K562 (cell line): ENCODE measurements around the gene PPIL1. TPM values are rescaled to one million over a fixed set of nuclear protein-coding genes. Genes with fewer than 3 reads are reported as not detected.
A peak's percentile ranks its signal among the peaks of the same experiment; 100 is the strongest.

ENCODE experiments used
- ATAC-seq: fragments of 200-7000 bp; cut with Tn5 transposase; 3 replicates; pipeline ENCODE4 v1.9.1; 2020; ENCODE audit warnings: moderate library complexity
- BruUV-seq: library from RNA; stranded (reverse); fragments of 400-500 nt; replicated peaks from 2 replicates; lab custom pipeline; 2021; lab: Mats Ljungman, UMichigan
- CTCF ChIA-PET: fragments of 300-600 bp; formaldehyde crosslinking; extraction: SDS; loops from one replicate; lab custom pipeline; 2021; ENCODE audit warnings: low intra/inter-chr PET ratio; lab: Yijun Ruan, JAX
- POLR2A ChIA-PET: fragments of 300-600, 350-650 bp; sonication (Branson Sonifier 250); formaldehyde crosslinking; extraction: SDS; loops from one replicate; lab custom pipeline; 2021; ENCODE audit warnings: antibody characterized with exemption, inconsistent platforms; lab: Yijun Ruan, JAX
- DNase-seq, 4 experiments: peaks; one replicate each; pipeline versions ENCODE4 v3.0.0 to v3.0.0-alpha.2; 2011 to 2018; ENCODE audit warnings: low spot score in 3 of 4, mixed read lengths in 3 of 4; ENCODE audit errors: extremely low read depth in 1 of 4
- FAIRE-seq: peaks from 2 replicates; lab custom pipeline; 2011; peaks lifted over from hg19 to GRCh38; lab: Jason Lieb, UNC
- H2AFZ ChIP-seq: 2 replicates; pipeline ENCODE4 v1.6.0; 2011; ENCODE audit warnings: low read depth, low read length, control low read depth, inconsistent platforms
- H3K27ac ChIP-seq: fragments of 200-600 bp; 3 replicates; pipeline ENCODE4 v1.8.0; 2011; ENCODE audit warnings: low read depth, mild to moderate bottlenecking, control low read depth, inconsistent platforms, low read length, moderate library complexity, mixed read lengths; ENCODE audit errors: extremely low read depth
- H3K27me3 ChIP-seq, 2 experiments: fragments of 300-600 bp in 1 of 2; 2 replicates in 1 of 2; 3 replicates in 1 of 2; pipeline versions ENCODE4 v1.6.0 to v1.8.0; 2011; ENCODE audit warnings: inconsistent platforms in 2 of 2, low read length in 2 of 2, mild to moderate bottlenecking in 1 of 2, mixed read lengths in 1 of 2, moderate library complexity in 1 of 2; ENCODE audit not compliant: control insufficient read depth in 2 of 2, insufficient read depth in 2 of 2
- H3K36me3 ChIP-seq: fragments of 300-600 bp; 3 replicates; pipeline ENCODE4 v1.8.0; 2011; ENCODE audit warnings: mild to moderate bottlenecking, low read length, inconsistent platforms; ENCODE audit not compliant: control insufficient read depth, insufficient read depth
- H3K4me1 ChIP-seq, 2 experiments: fragments of 200-600 bp in 1 of 2; replicated peaks in 1 of 2; 2 replicates in 1 of 2; 3 replicates in 1 of 2; pipeline versions ENCODE4 v1.5.1 to v1.8.0; 2011; ENCODE audit warnings: inconsistent platforms in 2 of 2, low read length in 2 of 2, mild to moderate bottlenecking in 1 of 2, mixed read lengths in 1 of 2, moderate library complexity in 1 of 2; ENCODE audit not compliant: control insufficient read depth in 2 of 2, insufficient read depth in 2 of 2
- H3K4me2 ChIP-seq: 2 replicates; pipeline ENCODE4 v1.6.1; 2011; ENCODE audit warnings: low read length, control low read depth, inconsistent platforms, mixed read lengths; ENCODE audit not compliant: insufficient read depth
- H3K4me3 ChIP-seq: fragments of 200-600 bp; sonication (generic), shearing (Covaris generic); 2 replicates; pipeline ENCODE4 v1.5.1; 2016; ENCODE audit warnings: control low read depth, inconsistent platforms
- H3K79me2 ChIP-seq: fragments of 200-600 bp; 3 replicates; pipeline ENCODE4 v1.8.0; 2011; ENCODE audit warnings: low read length, inconsistent platforms; ENCODE audit not compliant: control insufficient read depth, insufficient read depth
- H3K9ac ChIP-seq, 2 experiments: 2 replicates each; pipeline versions ENCODE4 v1.6.0 to v1.6.1; 2011; ENCODE audit warnings: low read depth in 2 of 2, low read length in 2 of 2, control low read depth in 1 of 2, inconsistent platforms in 1 of 2, mild to moderate bottlenecking in 1 of 2, mixed read lengths in 1 of 2; ENCODE audit not compliant: insufficient read depth in 1 of 2
- H3K9me1 ChIP-seq: one replicate; pipeline ENCODE4 v1.6.0; 2011; ENCODE audit warnings: inconsistent platforms, mild to moderate bottlenecking, low read length, moderate library complexity; ENCODE audit not compliant: control insufficient read depth, insufficient read depth
- H3K9me3 ChIP-seq: replicated peaks from 2 replicates; pipeline ENCODE4 v1.5.1; 2011; ENCODE audit warnings: low read depth, low read length, inconsistent platforms; ENCODE audit not compliant: control insufficient read depth, insufficient read depth
- H4K20me1 ChIP-seq: replicated peaks from 2 replicates; pipeline ENCODE4 v1.6.1; 2011; ENCODE audit warnings: low read length, inconsistent platforms, mixed read lengths; ENCODE audit not compliant: control insufficient read depth, insufficient read depth
- BACH1 ChIP-seq: fragments of 200-800 bp; sonication (Bioruptor generic); IDR thresholded peaks from 2 replicates; pipeline ENCODE4 v1.6.1; 2016; ENCODE audit warnings: missing genetic modification characterization, missing compliant biosample characterization
- CXXC5 ChIP-seq: fragments of 250-450 bp; sonication (Bioruptor Pico); IDR thresholded peaks from 2 replicates; pipeline ENCODE4 v1.8.0; 2022; ENCODE audit warnings: inconsistent platforms, mild to moderate bottlenecking, moderate library complexity
- ERF ChIP-seq: fragments of 450-650 bp; formaldehyde crosslinking; IDR thresholded peaks from 2 replicates; pipeline ENCODE4 v1.4.0; 2020; ENCODE audit warnings: mild to moderate bottlenecking, mixed read lengths
- HDAC1 ChIP-seq, 2 experiments: fragments of 450-650 bp; IDR thresholded peaks; 2 replicates each; pipeline ENCODE4 v1.6.1; 2016 to 2017; ENCODE audit warnings: inconsistent platforms in 1 of 2, mild to moderate bottlenecking in 1 of 2, moderate library complexity in 1 of 2
- HDGF ChIP-seq: fragments of 450-650 bp; IDR thresholded peaks from 2 replicates; pipeline ENCODE4 v1.6.1; 2016
- HES1 ChIP-seq: fragments of 450-650 bp; IDR thresholded peaks from 2 replicates; pipeline ENCODE4 v1.6.1; 2016; ENCODE audit warnings: low read depth, mild to moderate bottlenecking, moderate library complexity
- MAFF ChIP-seq: IDR thresholded peaks from 2 replicates; pipeline ENCODE4 v1.6.1; 2012; ENCODE audit warnings: low read length, improper control_type of control experiment
- MITF ChIP-seq: IDR thresholded peaks from 2 replicates; pipeline ENCODE4 v1.6.1; 2014; ENCODE audit warnings: antibody characterized with exemption
- NR2C2 ChIP-seq, 2 experiments: fragments of 200-800 bp in 1 of 2; sonication (Bioruptor generic) in 1 of 2; sonication (generic) in 1 of 2; formaldehyde crosslinking in 1 of 2; IDR thresholded peaks; 2 replicates each; pipeline versions ENCODE4 v1.6.1 to v1.8.0; 2016 to 2022; ENCODE audit warnings: mild to moderate bottlenecking in 1 of 2, missing compliant biosample characterization in 1 of 2, missing genetic modification characterization in 1 of 2, missing genetic modification reagents in 1 of 2
- PHF20 ChIP-seq: fragments of 450-650 bp; IDR thresholded peaks from 2 replicates; pipeline ENCODE4 v1.6.1; 2018; ENCODE audit not compliant: partially characterized antibody
- RBM34 ChIP-seq: fragments of 200-400 bp; formaldehyde crosslinking; IDR thresholded peaks from 2 replicates; pipeline ENCODE4 v1.6.1; 2018; ENCODE audit warnings: low read length, borderline replicate concordance; ENCODE audit not compliant: insufficient read depth
- RCOR1 ChIP-seq, 2 experiments: IDR thresholded peaks; 2 replicates each; pipeline ENCODE4 v1.6.1; 2012; ENCODE audit warnings: low read depth in 2 of 2, low read length in 2 of 2, borderline replicate concordance in 1 of 2, improper control_type of control experiment in 1 of 2
- THAP7 ChIP-seq: fragments of 250-450 bp; sonication (Bioruptor Pico); IDR thresholded peaks from 2 replicates; pipeline ENCODE4 v1.5.0; 2021
- WHSC1 ChIP-seq: IDR thresholded peaks from one replicate; pipeline ENCODE4 v1.6.1; 2012; ENCODE audit warnings: low read length, control low read depth, inconsistent platforms
- ZFP36 ChIP-seq: fragments of 150-350 bp; IDR thresholded peaks from 2 replicates; pipeline ENCODE4 v1.6.1; 2018; ENCODE audit warnings: low read length, low read depth; ENCODE audit not compliant: partially characterized antibody
- ZNF512 ChIP-seq: IDR thresholded peaks from 2 replicates; pipeline ENCODE4 v1.6.1; 2016; ENCODE audit warnings: missing genetic modification characterization, missing compliant biosample characterization
- ZNF584 ChIP-seq: fragments of 200-800 bp; sonication (Bioruptor generic); IDR thresholded peaks from 2 replicates; pipeline ENCODE4 v1.6.1; 2016; ENCODE audit warnings: low read depth, mild to moderate bottlenecking, missing genetic modification characterization, missing compliant biosample characterization
- WGBS: fragments of 100-300 bp; shearing (Covaris generic); methylation state at CpG from one replicate; pipeline ENCODE4 v1.1.6; 2016; ENCODE audit warnings: low coverage, mixed read lengths; ENCODE audit not compliant: insufficient coverage; ENCODE audit errors: missing lambda C conversion rate; 5-methylcytosine and 5-hydroxymethylcytosine counted together
- in situ Hi-C: fragments of 300-500 bp; cut with MboI; formaldehyde crosslinking; loops from 4 replicates; pipeline ENCODE4 v1.15.0; 2018; ENCODE audit warnings: inconsistent platforms, mixed read lengths
- intact Hi-C: fragments of 100-400 bp; cut with micrococcal nuclease; formaldehyde crosslinking; loops from 2 replicates; pipeline ENCODE4 v1.14.2; 2022
- polyA plus RNA-seq, 8 experiments: library from polyadenylated mRNA; depleted of rRNA in 4 of 8; stranded (reverse) in 5 of 8; unstranded in 3 of 8; fragments of >200 nt; fragmentation: Nextera tagmentation in 2 of 8; fragmentation: Illumina TruSeq in 1 of 8; extraction: Ambion mirVana in 2 of 8; extraction: Trizol in 1 of 8; gene quantifications; 2 replicates each; pipeline versions ENCODE4 v1.2.1 to v1.2.3, GENCODE V29; 2011 to 2014; ENCODE audit warnings: inconsistent platforms in 1 of 8, missing spikeins in 1 of 8
- total RNA-seq, 7 experiments: library from RNA; depleted of rRNA in 6 of 7; stranded (reverse); fragments of >200 nt in 6 of 7; fragmentation: Illumina TruSeq in 2 of 7; extraction: Trizol in 2 of 7; gene quantifications; 2 replicates each; pipeline versions ENCODE4 v1.2.1 to v1.2.3, GENCODE V29; 2011 to 2021; ENCODE audit warnings: low replicate concordance in 1 of 7

PPIL1 gene
- total and polyA plus RNA-seq, 9 of the 15 experiments (the other 6 are each of a cell fraction or from before 2014, with no cell fraction given) = 65.8 to 205 (median 130) TPM

GRCh38 chr6:36862848-36863382, 11.7 kb downstream of the PPIL1 start:
- Histone ChIP-seq H3K9me1 (no peaks in the 10 kb centered on the region), H3K9ac (peak overlapping the region in 1 of 2 experiments; percentile 65; a peak in 2 of 4 replicates), H3K9me3 (no peaks in the 10 kb centered on the region), H2AFZ (peak overlapping the region; percentile 63; the same call in 1 of the 2 replicates), H3K27me3 (no peaks in the 10 kb centered on the region), H3K27ac (peak overlapping the region; percentile 84), H3K36me3 (peaks cover 87% of the 10 kb centered on the region), H3K4me1 (peaks cover 30 to 42% of the 10 kb centered on the region in 2 experiments), H3K79me2 (peaks cover 95% of the 10 kb centered on the region), H3K4me2 (peak overlapping the region; percentile 65), H4K20me1 (no peaks in the 10 kb centered on the region), H3K4me3 (no peak overlapping the region)
- intact Hi-C loops (no loop called here), in situ Hi-C loops (no loop called here)
- ChIA-PET POLR2A (interaction anchor here (0.7 to 8.9 kb wide), 11 partner anchors 11 to 1233 kb away, joined by 3 to 80 read pairs (median 4); partner anchors contain the start of genes C6orf89 and PPIL1), CTCF (no interaction called here)
- peak; percentile 15 for FAIRE-seq
- 24% methylated on average over 4 of the region's 4 CpGs for WGBS
- peak; percentile 3; the same call in 1 of the 3 replicates for ATAC-seq
- no peak for DNase-seq
- no TSS peak for BruUV-seq
- TF ChIP-seq ZNF512 (0 out of 2 replicates have a peak, but pooled peaks have one; percentile 20), PHF20 (peak; percentile 53), ZFP36 (peak; percentile 57), ERF (CRISPR knock-in tag) (0 out of 2 replicates have a peak, but pooled peaks have one; percentile 6), NR2C2 (CRISPR knock-in tag; IDR thresholded peaks at IDR 0.05) (no peak), NR2C2 (tag; IDR thresholded peaks at IDR 0.05) (peak; percentile 44; the same call in 1 of the 2 replicates), CXXC5 (CRISPR knock-in tag) (no peak), THAP7 (CRISPR knock-in tag) (no peak), MITF (no peak), MAFF (no peak), HES1 (no peak), RBM34 (no peak), HDGF (peak; percentile 39; the same call in 1 of the 2 replicates), ZNF584 (CRISPR knock-in tag) (0 out of 2 replicates have a peak, but pooled peaks have one; percentile 2), BACH1 (tag) (peak; percentile 13; the same call in 1 of the 2 replicates), RCOR1 (IDR thresholded peaks at IDR 0.05; ENCODE audit: borderline replicate concordance in 1 of 2, low read depth in 2 of 2, low read length in 2 of 2) (peak in 1 of 2 experiments; percentile 61; a peak in 1 of 4 replicates), WHSC1 (peak; percentile 73), HDAC1 (IDR thresholded peaks at IDR 0.05) (peak in 1 of 2 experiments; percentile 5; a peak in 1 of 4 replicates)
